ENCODE measurements around the gene CNOT2. TPM values are rescaled to one million over a fixed set of nuclear protein-coding genes. Genes with fewer than 3 reads are reported as not detected.

The CNOT2 gene
- total RNA-seq, 2 donors from 2014 or later: 76.8 to 87.3 TPM

DNA sequence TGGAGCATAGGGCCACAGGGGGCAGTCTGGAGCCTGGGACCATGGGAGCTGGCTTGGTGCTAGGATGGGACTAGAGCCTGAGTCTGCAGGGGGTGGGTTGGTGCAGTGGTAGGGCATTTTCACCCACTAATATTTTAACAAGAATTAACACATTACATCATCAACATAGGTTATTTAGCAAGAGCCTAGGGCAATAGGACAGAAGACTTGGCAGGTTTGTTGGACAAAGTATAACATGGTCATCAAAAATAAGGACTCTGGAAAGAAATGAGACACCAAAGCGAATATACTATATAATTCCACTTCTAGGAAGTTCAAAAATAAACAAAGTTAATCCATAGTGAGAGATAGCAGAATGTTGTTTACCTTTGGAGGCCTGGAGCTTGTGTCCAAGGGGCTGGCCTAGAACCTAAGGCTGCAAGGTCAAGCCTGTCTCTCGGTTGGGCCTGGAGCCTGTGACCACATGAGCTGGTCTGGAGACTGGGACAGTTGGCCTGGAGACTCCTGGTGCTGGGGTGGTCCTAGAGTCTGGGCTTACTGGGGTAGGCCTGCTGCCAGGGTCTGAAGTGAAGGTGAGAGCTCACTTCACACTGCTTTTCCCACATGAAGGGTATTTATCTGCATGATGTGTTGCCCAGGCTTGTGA lies 28.1 kb upstream of the CNOT2 start:
- Histone ChIP-seq H3K4me3 (no peak overlapping the region), H3K27me3 (no peaks in the 10 kb centered on the region), H3K36me3 (replicated peaks in 1 of 2; ENCODE audit: insufficient read depth in 1 of 2, low read depth in 2 of 2) (no peaks in the 10 kb centered on the region), H3K4me1 (no peaks in the 10 kb centered on the region), H3K9me3 (no peaks in the 10 kb centered on the region), H3K27ac (no peak overlapping the region)
- intact Hi-C loops (cut with DNase I): no loop called here
- WGBS, 2 donors: 95% methylated on average over 2 of the region's 2 CpGs
- ATAC-seq (no peak), DNase-seq (no peak)
- no peak for TF ChIP-seq POLR2A (IDR thresholded peaks at IDR 0.05)
- TF ChIP-seq, protein P1, sequence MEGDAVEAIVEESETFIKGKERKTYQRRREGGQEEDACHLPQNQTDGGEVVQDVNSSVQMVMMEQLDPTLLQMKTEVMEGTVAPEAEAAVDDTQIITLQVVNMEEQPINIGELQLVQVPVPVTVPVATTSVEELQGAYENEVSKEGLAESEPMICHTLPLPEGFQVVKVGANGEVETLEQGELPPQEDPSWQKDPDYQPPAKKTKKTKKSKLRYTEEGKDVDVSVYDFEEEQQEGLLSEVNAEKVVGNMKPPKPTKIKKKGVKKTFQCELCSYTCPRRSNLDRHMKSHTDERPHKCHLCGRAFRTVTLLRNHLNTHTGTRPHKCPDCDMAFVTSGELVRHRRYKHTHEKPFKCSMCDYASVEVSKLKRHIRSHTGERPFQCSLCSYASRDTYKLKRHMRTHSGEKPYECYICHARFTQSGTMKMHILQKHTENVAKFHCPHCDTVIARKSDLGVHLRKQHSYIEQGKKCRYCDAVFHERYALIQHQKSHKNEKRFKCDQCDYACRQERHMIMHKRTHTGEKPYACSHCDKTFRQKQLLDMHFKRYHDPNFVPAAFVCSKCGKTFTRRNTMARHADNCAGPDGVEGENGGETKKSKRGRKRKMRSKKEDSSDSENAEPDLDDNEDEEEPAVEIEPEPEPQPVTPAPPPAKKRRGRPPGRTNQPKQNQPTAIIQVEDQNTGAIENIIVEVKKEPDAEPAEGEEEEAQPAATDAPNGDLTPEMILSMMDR (IDR thresholded peaks at IDR 0.05): no peak

- no peak for DNase-seq
- ATAC-seq: no peak
- H3K27me3 ChIP-seq: no peaks in the 10 kb centered on the region
- no peak for TF ChIP-seq POLR2A (IDR thresholded peaks at IDR 0.05)
- H3K4me3 ChIP-seq: no peak overlapping the region
- intact Hi-C loops (cut with DNase I): no loop called here
- no peak overlapping the region for H3K27ac ChIP-seq
- no peaks in the 10 kb centered on the region for H3K9me3 ChIP-seq
- no peaks in the 10 kb centered on the region for H3K36me3 ChIP-seq (replicated peaks in 1 of 2; ENCODE audit: insufficient read depth in 1 of 2, low read depth in 2 of 2)
- no peaks in the 10 kb centered on the region for H3K4me1 ChIP-seq
Observed at GRCh38 chr12:70217416-70217815, 25.8 kb upstream of the CNOT2 start.

- no peak for TF ChIP-seq POLR2A (IDR thresholded peaks at IDR 0.05)
- TF ChIP-seq, protein P1 (IDR thresholded peaks at IDR 0.05): no peak
- Histone ChIP-seq H3K4me3 (no peak overlapping the region), H3K27ac (no peak overlapping the region), H3K36me3 (replicated peaks in 1 of 2; ENCODE audit: insufficient read depth in 1 of 2, low read depth in 2 of 2) (no peaks in the 10 kb centered on the region), H3K27me3 (no peaks in the 10 kb centered on the region), H3K9me3 (no peaks in the 10 kb centered on the region), H3K4me1 (no peaks in the 10 kb centered on the region)
- DNase-seq (no peak), ATAC-seq (no peak)
- intact Hi-C loops (cut with DNase I): no loop called here
Observed at GRCh38 chr12:70221626-70222025, 21.6 kb upstream of the CNOT2 start.

- H3K27ac ChIP-seq: no peak overlapping the region
- WGBS, 2 donors: 94 to 96% methylated on average over 2 of the region's 2 CpGs
- H3K4me1 ChIP-seq: no peaks in the 10 kb centered on the region
- H3K4me3 ChIP-seq: no peak overlapping the region
- no peak for DNase-seq
- no peaks in the 10 kb centered on the region for H3K36me3 ChIP-seq (replicated peaks in 1 of 2; ENCODE audit: insufficient read depth in 1 of 2, low read depth in 2 of 2)
- intact Hi-C loops (cut with DNase I): no loop called here
- TF ChIP-seq, protein P1 (IDR thresholded peaks at IDR 0.05): no peak
- TF ChIP-seq POLR2A (IDR thresholded peaks at IDR 0.05): no peak
- no peaks in the 10 kb centered on the region for H3K27me3 ChIP-seq
- ATAC-seq: no peak
- H3K9me3 ChIP-seq: no peaks in the 10 kb centered on the region
Observed at GRCh38 chr12:70227911-70228310, 15.3 kb upstream of the CNOT2 start.

DNA sequence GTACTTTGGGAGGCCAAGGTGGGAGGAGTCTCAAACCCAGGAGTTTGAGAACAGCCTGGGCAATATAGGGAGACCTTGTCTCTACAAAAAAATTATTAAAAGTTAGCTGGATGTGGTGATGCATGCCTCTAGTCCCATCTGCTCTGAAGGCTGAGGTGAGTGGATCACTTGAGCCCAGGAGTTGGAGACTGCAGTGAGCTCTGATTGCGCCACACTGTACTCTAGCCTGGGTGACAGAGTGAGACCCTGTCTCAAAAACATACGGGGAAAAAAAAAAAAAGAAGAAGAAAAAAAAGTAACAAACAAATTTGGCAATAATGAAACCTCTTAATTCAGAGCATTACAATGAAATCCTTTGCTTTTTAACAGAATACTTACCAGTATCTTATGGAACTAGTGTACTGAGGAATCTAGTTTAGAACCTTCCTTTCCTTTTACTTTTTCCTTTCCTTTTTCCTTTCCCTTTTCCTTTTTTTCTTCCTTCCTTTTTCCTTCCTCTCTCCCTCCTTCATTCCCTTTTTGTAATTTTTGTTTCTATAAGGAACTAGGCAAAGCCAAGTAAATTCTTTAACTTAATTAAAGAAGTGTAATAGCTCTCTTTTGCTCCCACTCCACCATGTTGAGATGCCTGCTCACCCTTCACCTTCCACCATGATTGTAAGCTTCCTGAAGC lies 12.2 kb upstream of the CNOT2 start:
- no peak for TF ChIP-seq POLR2A (IDR thresholded peaks at IDR 0.05)
- TF ChIP-seq, protein P1 (IDR thresholded peaks at IDR 0.05): no peak
- Histone ChIP-seq H3K4me1 (no peaks in the 10 kb centered on the region), H3K9me3 (no peaks in the 10 kb centered on the region), H3K36me3 (replicated peaks in 1 of 2; ENCODE audit: insufficient read depth in 1 of 2, low read depth in 2 of 2) (no peaks in the 10 kb centered on the region), H3K27me3 (no peaks in the 10 kb centered on the region), H3K4me3 (no peak overlapping the region), H3K27ac (no peak overlapping the region)
- ATAC-seq (no peak), DNase-seq (no peak)
- WGBS, 2 donors: 73 to 83% methylated on average over 2 of the region's 2 CpGs
- intact Hi-C loops (cut with DNase I): no loop called here
